DND-41 (cell line): ENCODE results near the gene LRP10.

Experiments
- CTCF ChIP-seq: IDR thresholded peaks from 2 replicates; pipeline ENCODE4 v1.5.1; 2012; ENCODE audit warnings: borderline replicate concordance, low read length, moderate library complexity, mild to moderate bottlenecking; ENCODE audit not compliant: poor library complexity, severe bottlenecking; ENCODE audit errors: extremely low read depth
- EZH2 ChIP-seq: IDR thresholded peaks from 3 replicates; pipeline ENCODE4 v1.6.1; 2012; ENCODE audit warnings: borderline replicate concordance, low read depth, mild to moderate bottlenecking, moderate library complexity, low read length, inconsistent platforms; ENCODE audit not compliant: severe bottlenecking

GRCh38 chr14:22908601-22909000 is 37.1 kb downstream of the LRP10 start:
- TF ChIP-seq CTCF, result no peak
- TF ChIP-seq EZH2, result no peak
